DMS79 treated with DMSO at 0.1 percent for 48 hours (cell line): ENCODE measurements around the gene RCOR1.
"Not testable (repeated sequence)": the region's sequence is repeated elsewhere in the genome, so short reads cannot be mapped to it uniquely, and the experiment has no call there.

ENCODE experiments used
- DNase-seq: peaks from one replicate; lab custom pipeline; 2025; lab: John Stamatoyannopoulos, UW

The RCOR1 gene

GRCh38 chr14:102629808-102630350 lies 37.4 kb downstream of the RCOR1 start:
- peak; percentile 97 for DNase-seq

- peak; percentile 94 for DNase-seq
Measured at GRCh38 chr14:102630405-102630804, 38.0 kb downstream of the RCOR1 start.

GRCh38 chr14:102630881-102631280 lies 38.4 kb downstream of the RCOR1 start:
- DNase-seq = no peak

- DNase-seq = no peak
Measured at GRCh38 chr14:102633906-102634595, 41.6 kb downstream of the RCOR1 start.

- not testable (repeated sequence) for DNase-seq
Measured at GRCh38 chr14:102639611-102640010, 47.2 kb downstream of the RCOR1 start.

GRCh38 chr14:102644523-102644922 lies 52.1 kb downstream of the RCOR1 start:
- no peak for DNase-seq

GRCh38 chr14:102645746-102646440 lies 53.4 kb downstream of the RCOR1 start:
- DNase-seq = no peak

- no peak for DNase-seq
Measured at GRCh38 chr14:102646615-102647014, 54.2 kb downstream of the RCOR1 start.

- no peak for DNase-seq
Measured at GRCh38 chr14:102652194-102652593, 59.7 kb downstream of the RCOR1 start.

GRCh38 chr14:102654298-102654697 lies 61.8 kb downstream of the RCOR1 start:
- DNase-seq = no peak

- DNase-seq = no peak
Measured at GRCh38 chr14:102655137-102655536, 62.7 kb downstream of the RCOR1 start.

GRCh38 chr14:102659797-102660196 lies 67.3 kb downstream of the RCOR1 start:
- DNase-seq = no peak

GRCh38 chr14:102661614-102662013 lies 69.2 kb downstream of the RCOR1 start:
- DNase-seq = no peak

GRCh38 chr14:102662636-102663430 lies 70.4 kb downstream of the RCOR1 start:
- no peak for DNase-seq

GRCh38 chr14:102663440-102663839 lies 71.0 kb downstream of the RCOR1 start:
- no peak for DNase-seq

- no peak for DNase-seq
Measured at GRCh38 chr14:102665621-102666020, 73.2 kb downstream of the RCOR1 start.

GRCh38 chr14:102666635-102667034 lies 74.2 kb downstream of the RCOR1 start:
- DNase-seq = no peak

GRCh38 chr14:102667703-102668102 lies 75.3 kb downstream of the RCOR1 start:
- DNase-seq = no peak

- no peak for DNase-seq
Measured at GRCh38 chr14:102668291-102668873, 75.9 kb downstream of the RCOR1 start.

GRCh38 chr14:102671410-102671809 lies 79.0 kb downstream of the RCOR1 start:
- no peak for DNase-seq

GRCh38 chr14:102672410-102672960 lies 80.0 kb downstream of the RCOR1 start:
- DNase-seq = no peak

GRCh38 chr14:102675396-102675795 lies 82.9 kb downstream of the RCOR1 start:
- no peak for DNase-seq
